Posterior cingulate gyrus (tissue), 11 donors: ENCODE data around the gene KITLG.
A peak's percentile ranks its signal among the peaks of the same experiment; 100 is the strongest.
"Not testable (repeated sequence)": the region's sequence is repeated elsewhere in the genome, so short reads cannot be mapped to it uniquely, and the experiment has no call there.

Experiments
- DNase-seq, 10 donors: peaks; one replicate each; pipeline versions ENCODE4 v3.0.0 to v3.0.0-alpha.2; 2020 to 2021; ENCODE audit warnings: mixed read lengths in 3 of 10
- intact Hi-C: fragments of 100-400 bp; cut with DNase I; formaldehyde crosslinking; loops from one replicate; pipeline ENCODE4 v1.15.1; 2023

KITLG gene

GRCh38 chr12:88549929-88550328 is 30.3 kb downstream of the KITLG start:
- intact Hi-C loops = no loop called here
- no peak for DNase-seq

GRCh38 chr12:88547949-88548348 is 32.3 kb downstream of the KITLG start:
- DNase-seq = peak in 1 of 10 donors; percentile 57
- intact Hi-C loops = not testable (repeated sequence)

- intact Hi-C loops = no loop called here
- DNase-seq = no peak
These were observed 33.4 kb downstream of the KITLG start for GRCh38 chr12:88546853-88547252.

GRCh38 chr12:88546226-88546625 is 34.0 kb downstream of the KITLG start:
- intact Hi-C loops = no loop called here
- DNase-seq = no peak

- no peak for DNase-seq
- intact Hi-C loops = no loop called here
These were observed 35.0 kb downstream of the KITLG start for GRCh38 chr12:88544991-88545980.

GRCh38 chr12:88539893-88540292 is 40.4 kb downstream of the KITLG start:
- intact Hi-C loops = no loop called here
- no peak for DNase-seq

- intact Hi-C loops = no loop called here
- DNase-seq = no peak
These were observed 41.6 kb downstream of the KITLG start for GRCh38 chr12:88538697-88539096.

GRCh38 chr12:88538250-88538649 is 42.0 kb downstream of the KITLG start:
- no peak for DNase-seq
- intact Hi-C loops = no loop called here

- intact Hi-C loops = no loop called here
- no peak for DNase-seq
These were observed 49.4 kb downstream of the KITLG start for GRCh38 chr12:88530868-88531267.

GRCh38 chr12:88529531-88530488 is 50.5 kb downstream of the KITLG start:
- intact Hi-C loops = no loop called here
- no peak for DNase-seq

- intact Hi-C loops = no loop called here
- no peak for DNase-seq
These were observed 57.3 kb downstream of the KITLG start for GRCh38 chr12:88522961-88523360.

- DNase-seq = no peak
- intact Hi-C loops = no loop called here
These were observed 59.8 kb downstream of the KITLG start for GRCh38 chr12:88520436-88520820.

- DNase-seq = no peak
- intact Hi-C loops = no loop called here
These were observed 60.4 kb downstream of the KITLG start for GRCh38 chr12:88519802-88520435.

- intact Hi-C loops = no loop called here
- DNase-seq = no peak
These were observed 61.3 kb downstream of the KITLG start for GRCh38 chr12:88518863-88519403.

- intact Hi-C loops = no loop called here
- no peak for DNase-seq
These were observed 63.5 kb downstream of the KITLG start for GRCh38 chr12:88516811-88517210.

- intact Hi-C loops = no loop called here
- DNase-seq = no peak
These were observed 69.4 kb downstream of the KITLG start for GRCh38 chr12:88510843-88511242.

GRCh38 chr12:88509851-88510250 is 70.4 kb downstream of the KITLG start:
- no peak for DNase-seq
- intact Hi-C loops = no loop called here

GRCh38 chr12:88509347-88509746 is 70.9 kb downstream of the KITLG start:
- DNase-seq = no peak
- intact Hi-C loops = no loop called here

- intact Hi-C loops = not testable (repeated sequence)
- DNase-seq = peak in 1 of 10 donors; percentile 67
These were observed 72.4 kb downstream of the KITLG start for GRCh38 chr12:88507851-88508250.

- DNase-seq = no peak
- intact Hi-C loops = no loop called here
These were observed 73.0 kb downstream of the KITLG start for GRCh38 chr12:88507270-88507669.
